Activated naive CD4-positive, alpha-beta T cell treated with anti-CD3 and anti-CD28 coated beads, Interleukin-2, amount 50 U/mL, for 72 hours (primary cell): ENCODE data around the gene TBC1D19. TPM values are rescaled to one million over a fixed set of nuclear protein-coding genes. Genes with fewer than 3 reads are reported as not detected.
A peak's percentile ranks its signal among the peaks of the same experiment; 100 is the strongest.
"Not testable (repeated sequence)": the region's sequence is repeated elsewhere in the genome, so short reads cannot be mapped to it uniquely, and the experiment has no call there.

Experiments used
- ATAC-seq, 2 donors: fragments of 150-1000 bp; cut with Tn5 transposase; 2 replicates each; pipeline ENCODE4 v1.10.0; 2021; ENCODE audit warnings: mild to moderate bottlenecking in 2 of 2, moderate library complexity in 2 of 2
- DNase-seq, 2 donors: peaks; one replicate each; pipeline ENCODE4 v3.0.0; 2021 to 2022; ENCODE audit warnings: low spot score in 2 of 2
- H3K27ac Mint-ChIP-seq, 2 donors: one replicate each; pipeline ENCODE4 v1.8.0; 2022; ENCODE audit warnings: mild to moderate bottlenecking in 2 of 2, mixed read lengths in 2 of 2
- H3K36me3 Mint-ChIP-seq, 2 donors: one replicate each; pipeline ENCODE4 v1.8.0; 2022; ENCODE audit warnings: mixed read lengths in 2 of 2
- H3K9me3 Mint-ChIP-seq, 2 donors: one replicate each; pipeline ENCODE4 v1.8.0; 2022; ENCODE audit warnings: mixed read lengths in 2 of 2
- total RNA-seq, 2 donors: library from RNA; stranded (reverse); gene quantifications; one replicate each; pipeline ENCODE4 v1.2.3, GENCODE V29; 2022

Gene TBC1D19, protein sequence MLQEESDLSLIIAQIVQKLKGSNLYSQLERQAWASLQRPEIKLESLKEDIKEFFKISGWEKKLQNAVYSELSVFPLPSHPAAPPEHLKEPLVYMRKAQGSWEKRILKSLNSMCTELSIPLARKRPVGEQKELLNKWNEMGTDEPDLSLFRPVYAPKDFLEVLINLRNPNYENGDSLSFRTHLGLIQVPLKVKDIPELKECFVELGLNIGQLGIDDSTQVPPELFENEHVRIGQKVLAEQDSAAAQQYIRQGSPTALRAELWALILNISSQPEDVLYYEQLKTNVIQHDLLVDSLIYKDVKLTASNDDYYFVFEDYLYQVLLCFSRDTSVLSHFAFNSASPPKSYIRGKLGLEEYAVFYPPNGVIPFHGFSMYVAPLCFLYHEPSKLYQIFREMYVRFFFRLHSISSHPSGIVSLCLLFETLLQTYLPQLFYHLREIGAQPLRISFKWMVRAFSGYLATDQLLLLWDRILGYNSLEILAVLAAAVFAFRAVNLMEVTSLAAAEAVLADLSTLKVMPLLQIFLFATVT
- 1 to 10 TPM; 4.8 to 5.5 TPM for total RNA-seq

GRCh38 chr4:26583865-26584652, at the start of gene TBC1D19:
TBC1D19 (plus strand) TSS chr4:26584084; CDS start chr4:26584194, 110 bp downstream.
- Mint-ChIP-seq H3K36me3 (peaks cover 0 to 4% of the 10 kb centered on the region in 2 donors), H3K9me3 (no peaks in the 10 kb centered on the region), H3K27ac (peak within 1 kb of the TSS; percentile 98 to 99)
- peak; percentile 96 to 99 for ATAC-seq
- peak; percentile 86 to 94 for DNase-seq

- ATAC-seq: no peak
- peaks cover 15 to 16% of the 10 kb centered on the region in 2 donors for H3K9me3 Mint-ChIP-seq
- DNase-seq: no peak
- no peak overlapping the region for H3K27ac Mint-ChIP-seq
- peaks cover 16 to 25% of the 10 kb centered on the region in 2 donors for H3K36me3 Mint-ChIP-seq
These were observed 40.9 kb upstream of the TBC1D19 start for GRCh38 chr4:26542991-26543390.

DNA sequence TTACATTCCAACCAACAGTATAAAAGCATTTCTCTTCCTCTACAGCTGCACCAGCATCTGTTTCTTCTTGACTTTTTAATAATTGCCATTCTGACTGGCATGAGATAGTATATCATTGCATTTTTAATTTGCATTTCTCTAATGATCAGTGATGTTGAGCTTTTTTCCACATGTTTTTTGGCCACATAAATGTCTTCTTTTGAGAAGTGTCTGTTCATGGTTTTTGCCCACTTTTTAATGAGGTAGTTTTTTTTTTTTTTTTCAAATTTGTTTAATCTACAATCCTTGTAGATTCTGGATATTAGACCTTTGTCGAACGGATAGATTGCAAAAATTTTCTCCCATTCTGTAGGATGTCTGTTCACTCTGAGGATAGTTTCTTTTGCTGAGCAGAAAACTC, 39.5 kb upstream of the TBC1D19 start:
- Mint-ChIP-seq H3K36me3 (peaks cover 16 to 25% of the 10 kb centered on the region in 2 donors), H3K27ac (no peak overlapping the region), H3K9me3 (peaks cover 15 to 16% of the 10 kb centered on the region in 2 donors)
- ATAC-seq (no peak), DNase-seq (no peak)

DNA sequence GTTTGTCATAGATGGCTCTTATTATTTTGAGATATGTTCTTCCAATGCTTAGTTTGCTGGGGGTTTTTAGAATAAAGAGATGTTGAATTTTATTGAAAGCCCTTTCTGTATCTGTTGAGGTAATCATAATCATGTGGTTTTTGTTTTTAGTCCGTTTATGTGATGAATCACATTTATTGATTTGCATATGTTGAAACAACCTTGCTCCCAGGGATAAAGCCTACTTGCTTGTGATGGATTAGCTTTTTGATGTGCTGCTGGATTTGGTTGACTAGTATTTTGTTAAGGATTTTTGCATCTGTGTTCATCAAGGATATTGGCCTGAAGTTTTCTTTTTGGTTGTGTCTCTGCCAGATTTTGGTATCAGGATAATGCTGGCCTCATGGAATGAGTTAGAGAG, 35.5 kb upstream of the TBC1D19 start:
- ATAC-seq, H3K27ac Mint-ChIP-seq, DNase-seq: not testable (repeated sequence)
- H3K9me3 Mint-ChIP-seq: peaks cover 18% of the 10 kb centered on the region in 2 donors
- H3K36me3 Mint-ChIP-seq: peaks cover 16 to 29% of the 10 kb centered on the region in 2 donors

- Mint-ChIP-seq H3K36me3 (peaks cover 12 to 19% of the 10 kb centered on the region in 2 donors), H3K9me3 (peaks cover 17 to 29% of the 10 kb centered on the region in 2 donors), H3K27ac (no peak overlapping the region)
- ATAC-seq (no peak), DNase-seq (no peak)
These were observed 26.7 kb upstream of the TBC1D19 start for GRCh38 chr4:26557164-26557563.

- peaks cover 12 to 16% of the 10 kb centered on the region in 2 donors for H3K36me3 Mint-ChIP-seq
- peaks cover 14 to 31% of the 10 kb centered on the region in 2 donors for H3K9me3 Mint-ChIP-seq
- ATAC-seq: no peak
- DNase-seq: no peak
- H3K27ac Mint-ChIP-seq: no peak overlapping the region
These were observed 25.6 kb upstream of the TBC1D19 start for GRCh38 chr4:26558166-26558895.

GRCh38 chr4:26566133-26566532, 17.8 kb upstream of the TBC1D19 start:
- no peaks in the 10 kb centered on the region for H3K36me3 Mint-ChIP-seq
- ATAC-seq: peak; percentile 29 to 48
- no peak for DNase-seq
- H3K9me3 Mint-ChIP-seq: peaks cover 0 to 3% of the 10 kb centered on the region in 2 donors
- peak overlapping the region in 1 of 2 donors; percentile 75 for H3K27ac Mint-ChIP-seq

- H3K27ac Mint-ChIP-seq: peak overlapping the region in 1 of 2 donors; percentile 59
- peak; percentile 57 to 72 for ATAC-seq
These were observed 15.4 kb upstream of the TBC1D19 start for GRCh38 chr4:26568446-26568994.

DNA sequence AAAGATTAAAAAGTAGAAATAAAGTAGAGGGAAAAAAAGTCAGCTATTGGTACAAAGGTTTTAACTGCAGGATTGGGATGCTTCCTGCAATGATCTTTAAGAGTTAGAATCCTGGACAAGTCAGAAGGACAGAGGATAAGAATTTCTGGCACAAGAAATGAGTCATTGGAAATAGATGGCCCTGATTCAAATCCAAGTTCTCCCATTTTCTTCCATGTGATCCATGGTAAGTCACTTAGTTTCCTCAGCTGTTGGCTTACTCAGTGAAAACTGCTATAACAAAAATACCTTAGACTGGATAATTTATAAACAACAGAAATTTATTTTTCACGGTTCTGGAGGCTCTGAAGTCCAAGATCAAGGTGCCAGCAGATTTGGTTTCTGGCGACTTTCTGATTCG, 13.3 kb upstream of the TBC1D19 start:
- Mint-ChIP-seq H3K27ac (no peak overlapping the region), H3K9me3 (no peaks in the 10 kb centered on the region)

More at GRCh38 chr4:26568446-26568994, 15.4 kb upstream of the TBC1D19 start:
- no peaks in the 10 kb centered on the region for H3K9me3 Mint-ChIP-seq
- no peaks in the 10 kb centered on the region for H3K36me3 Mint-ChIP-seq
- DNase-seq: no peak

GRCh38 chr4:26573389-26573794, 10.5 kb upstream of the TBC1D19 start:
- DNase-seq (no peak), ATAC-seq (no peak)
- no peaks in the 10 kb centered on the region for H3K36me3 Mint-ChIP-seq
- no peaks in the 10 kb centered on the region for H3K9me3 Mint-ChIP-seq
- H3K27ac Mint-ChIP-seq: no peak overlapping the region

More for the DNA sequence above, 13.3 kb upstream of the TBC1D19 start:
- H3K36me3 Mint-ChIP-seq: no peaks in the 10 kb centered on the region
- no peak for ATAC-seq
- no peak for DNase-seq

DNA sequence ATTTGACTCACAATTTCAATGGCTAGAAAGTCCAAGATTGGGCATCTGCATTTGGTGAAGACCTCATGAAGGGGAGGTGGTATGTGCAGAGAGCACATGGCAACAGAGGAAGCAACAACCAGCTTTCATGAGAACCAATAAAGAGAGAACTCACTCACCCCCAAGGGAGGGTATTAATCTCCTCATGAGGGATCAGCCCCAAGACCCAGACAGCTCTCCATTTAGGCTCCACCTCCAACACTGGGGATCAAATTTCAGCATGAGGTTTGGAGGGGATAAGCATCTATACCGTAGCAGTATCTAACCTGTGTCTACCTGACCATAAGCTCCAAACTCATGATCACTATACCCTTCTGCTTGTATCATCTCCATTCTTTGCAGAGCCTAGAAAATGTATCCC, 9.3 kb upstream of the TBC1D19 start:
- DNase-seq (no peak), ATAC-seq (no peak)
- H3K27ac Mint-ChIP-seq: no peak overlapping the region
- no peaks in the 10 kb centered on the region for H3K9me3 Mint-ChIP-seq
- H3K36me3 Mint-ChIP-seq: no peaks in the 10 kb centered on the region

GRCh38 chr4:26576231-26576739, 7.6 kb upstream of the TBC1D19 start:
- Mint-ChIP-seq H3K27ac (no peak overlapping the region), H3K9me3 (no peaks in the 10 kb centered on the region), H3K36me3 (no peaks in the 10 kb centered on the region)
- ATAC-seq: peak in 1 of 2 donors; percentile 37
- DNase-seq: no peak

DNA sequence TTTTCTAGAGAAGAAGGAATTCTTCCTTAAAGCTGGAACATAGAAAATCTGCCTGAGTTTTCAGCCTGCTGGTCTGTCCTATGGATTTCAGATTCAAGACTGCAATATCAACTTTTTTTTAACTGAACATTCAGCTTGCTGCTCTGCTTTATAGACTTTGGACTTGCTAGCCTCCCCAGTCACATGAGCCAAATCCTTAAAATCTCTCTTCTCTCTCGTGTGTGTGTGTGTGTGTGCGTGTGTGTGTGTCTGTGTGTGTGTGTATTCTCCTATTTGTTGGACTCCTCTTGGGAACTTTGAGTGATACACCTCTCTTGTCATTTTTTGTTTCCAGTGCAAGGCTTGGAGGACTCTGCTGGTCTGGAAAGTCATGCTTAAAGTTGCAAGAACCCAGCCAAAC, 6.8 kb upstream of the TBC1D19 start:
- Mint-ChIP-seq H3K36me3 (no peaks in the 10 kb centered on the region), H3K9me3 (no peaks in the 10 kb centered on the region), H3K27ac (no peak overlapping the region)
- no peak for ATAC-seq
- DNase-seq: no peak

GRCh38 chr4:26579169-26579568, 4.7 kb upstream of the TBC1D19 start:
- no peak overlapping the region for H3K27ac Mint-ChIP-seq
- peaks cover 0 to 3% of the 10 kb centered on the region in 2 donors for H3K36me3 Mint-ChIP-seq
- ATAC-seq: no peak
- no peaks in the 10 kb centered on the region for H3K9me3 Mint-ChIP-seq
- DNase-seq: no peak

GRCh38 chr4:26581341-26581740, 2.5 kb upstream of the TBC1D19 start:
- DNase-seq, ATAC-seq, H3K27ac Mint-ChIP-seq: not testable (repeated sequence)

DNA sequence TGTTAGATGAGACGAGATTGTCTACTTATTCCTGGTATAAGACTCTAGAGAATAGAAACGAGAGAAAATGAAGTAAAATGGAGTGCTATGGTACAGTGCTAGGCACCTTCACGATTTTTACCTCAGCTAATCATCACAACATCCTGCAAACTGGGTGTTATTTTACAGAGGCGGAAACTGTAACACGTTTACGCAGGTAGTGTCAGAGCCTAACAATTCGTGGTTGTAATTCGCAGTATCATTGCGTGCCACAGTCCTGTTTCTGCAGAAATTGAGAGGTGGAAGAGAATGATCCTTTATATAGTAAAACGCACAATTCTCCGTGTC, 383 bp upstream of the TBC1D19 start:
- Mint-ChIP-seq H3K9me3 (no peaks in the 10 kb centered on the region), H3K36me3 (peaks cover 0 to 4% of the 10 kb centered on the region in 2 donors), H3K27ac (peak overlapping the region; percentile 98 to 99)
- ATAC-seq (peak; percentile 84 to 86), DNase-seq (no peak)

More at GRCh38 chr4:26581341-26581740, 2.5 kb upstream of the TBC1D19 start:
- H3K9me3 Mint-ChIP-seq, H3K36me3 Mint-ChIP-seq: not testable (repeated sequence)
